HG03575 (cell line): Measurements from ENCODE around the gene PRR23C.

Experiments used
- ATAC-seq: cut with Tn5 transposase; IDR thresholded peaks from one replicate; pipeline ENCODE4 v1.9.1; 2021; ENCODE audit not compliant: unreplicated experiment, insufficient number of reproducible peaks, low FRiP score; ENCODE audit errors: extremely low read depth

Gene PRR23C

DNA sequence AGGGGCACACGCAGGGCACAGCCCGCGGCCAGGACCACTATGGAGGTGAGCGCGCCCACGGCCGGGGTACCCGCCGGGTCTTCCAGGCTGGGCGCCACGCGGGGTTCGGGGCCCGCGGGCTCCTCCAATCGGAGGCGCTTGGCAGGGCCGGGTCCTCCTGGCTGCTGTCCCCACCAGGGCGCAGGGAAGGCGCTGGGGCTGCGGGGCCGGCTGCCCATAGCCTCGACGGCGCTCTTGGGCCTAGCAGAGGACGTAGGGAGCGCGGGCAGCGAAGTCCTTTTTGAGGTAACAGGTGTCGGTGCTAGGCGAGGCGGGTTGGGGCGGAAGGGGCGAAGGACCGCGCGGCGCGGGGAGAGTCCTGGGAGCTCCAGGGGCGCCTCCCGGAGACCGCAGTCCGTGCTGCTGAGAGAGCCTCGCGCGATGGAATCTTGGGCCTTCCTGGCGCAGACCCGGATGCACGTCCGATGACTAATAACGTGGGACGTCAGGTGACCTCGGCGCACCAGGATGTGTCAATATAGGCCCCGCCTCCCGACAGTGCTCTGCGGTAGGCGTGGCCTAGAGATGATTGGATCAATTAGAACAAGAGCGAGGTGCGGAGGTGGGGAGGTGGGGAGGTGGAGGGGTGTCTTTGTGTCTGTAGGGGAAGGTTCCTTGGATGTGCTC lies 38.5 kb downstream of the PRR23C start, which contains the start of gene PRR23A:
PRR23A (minus strand) TSS at position 218 of the 666 bp plus-strand sequence; CDS start at position 218, 0 bp downstream.
- ATAC-seq = no peak

DNA sequence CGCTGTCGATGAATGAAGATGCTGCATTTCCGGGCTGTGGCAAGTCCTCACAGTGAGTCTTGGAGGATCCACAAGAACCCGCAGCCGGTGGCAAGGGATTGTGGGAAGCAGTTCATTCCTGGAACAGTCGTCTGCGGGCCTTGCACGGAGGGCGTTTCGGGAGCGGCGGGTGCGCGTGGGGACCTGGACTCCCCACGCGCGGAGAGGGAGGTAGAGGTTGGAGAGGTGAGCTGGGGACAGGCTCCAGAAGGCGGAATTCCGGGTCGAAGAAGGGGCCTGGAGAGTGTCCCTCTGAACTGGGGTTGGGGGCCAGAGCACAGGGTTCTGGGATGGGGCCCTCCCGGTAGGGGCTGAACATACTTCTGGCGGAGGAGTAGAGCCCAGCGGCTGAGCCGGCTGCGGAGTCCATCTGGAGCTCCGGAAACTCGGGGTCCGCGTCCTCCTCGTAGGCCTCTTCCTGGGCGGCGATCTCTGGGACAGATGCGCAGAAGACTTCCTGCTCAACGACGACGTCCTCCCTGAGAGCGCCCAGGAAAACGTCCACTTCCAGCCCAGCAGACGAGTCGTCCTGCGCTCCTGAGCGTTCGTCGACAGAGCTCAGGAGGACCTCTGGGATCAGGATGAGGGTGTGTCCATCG lies 39.2 kb downstream of the PRR23C start:
- ATAC-seq = no peak

DNA sequence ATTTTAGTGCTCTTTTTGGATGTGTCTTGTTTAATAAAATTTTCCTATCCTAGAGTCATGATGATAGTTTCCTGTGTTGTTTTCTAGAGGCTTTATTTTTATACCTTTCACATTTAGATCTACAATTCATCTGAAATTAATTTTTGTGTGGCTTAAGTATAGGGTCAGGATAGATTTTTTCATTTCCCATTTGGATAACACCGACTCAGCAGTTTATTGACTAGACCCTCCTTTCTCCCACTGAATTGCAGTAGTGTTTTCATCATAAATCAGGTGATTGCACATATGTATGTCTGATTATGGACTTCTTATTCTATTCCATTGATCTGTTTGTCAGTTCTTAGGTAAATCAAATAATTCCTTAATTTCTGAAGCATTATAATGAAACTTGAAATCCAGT lies 49.0 kb downstream of the PRR23C start:
- ATAC-seq = no peak
